Measurements from ENCODE around the gene ZMYND8. TPM values are rescaled to one million over a fixed set of nuclear protein-coding genes. Genes with fewer than 3 reads are reported as not detected.
"Not testable (repeated sequence)": the region's sequence is repeated elsewhere in the genome, so short reads cannot be mapped to it uniquely, and the experiment has no call there.

The ZMYND8 gene
- total RNA-seq, 1 donor from 2014 or later = 57.6 TPM

GRCh38 chr20:47309394-47309793, 47.1 kb downstream of the ZMYND8 start:
- H3K9me3 ChIP-seq = no peaks in the 10 kb centered on the region
- no peak for ATAC-seq
- no peaks in the 10 kb centered on the region for H3K27me3 ChIP-seq (ENCODE audit: low read depth)
- peaks cover 49% of the 10 kb centered on the region for H3K36me3 ChIP-seq
- TF ChIP-seq, protein P1, sequence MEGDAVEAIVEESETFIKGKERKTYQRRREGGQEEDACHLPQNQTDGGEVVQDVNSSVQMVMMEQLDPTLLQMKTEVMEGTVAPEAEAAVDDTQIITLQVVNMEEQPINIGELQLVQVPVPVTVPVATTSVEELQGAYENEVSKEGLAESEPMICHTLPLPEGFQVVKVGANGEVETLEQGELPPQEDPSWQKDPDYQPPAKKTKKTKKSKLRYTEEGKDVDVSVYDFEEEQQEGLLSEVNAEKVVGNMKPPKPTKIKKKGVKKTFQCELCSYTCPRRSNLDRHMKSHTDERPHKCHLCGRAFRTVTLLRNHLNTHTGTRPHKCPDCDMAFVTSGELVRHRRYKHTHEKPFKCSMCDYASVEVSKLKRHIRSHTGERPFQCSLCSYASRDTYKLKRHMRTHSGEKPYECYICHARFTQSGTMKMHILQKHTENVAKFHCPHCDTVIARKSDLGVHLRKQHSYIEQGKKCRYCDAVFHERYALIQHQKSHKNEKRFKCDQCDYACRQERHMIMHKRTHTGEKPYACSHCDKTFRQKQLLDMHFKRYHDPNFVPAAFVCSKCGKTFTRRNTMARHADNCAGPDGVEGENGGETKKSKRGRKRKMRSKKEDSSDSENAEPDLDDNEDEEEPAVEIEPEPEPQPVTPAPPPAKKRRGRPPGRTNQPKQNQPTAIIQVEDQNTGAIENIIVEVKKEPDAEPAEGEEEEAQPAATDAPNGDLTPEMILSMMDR (IDR thresholded peaks at IDR 0.05) = no peak
- intact Hi-C loops (cut with DNase I) = no loop called here
- no peak overlapping the region for H3K4me3 ChIP-seq
- H3K4me1 ChIP-seq = peaks cover 28% of the 10 kb centered on the region
- DNase-seq = no peak
- H3K27ac ChIP-seq = peak overlapping the region; percentile 51

GRCh38 chr20:47307569-47307968, 48.9 kb downstream of the ZMYND8 start:
- ATAC-seq; H3K27ac ChIP-seq; H3K4me3 ChIP-seq; intact Hi-C loops (cut with DNase I); DNase-seq; H3K27me3 ChIP-seq (ENCODE audit: low read depth); H3K9me3 ChIP-seq: not testable (repeated sequence)
- Histone ChIP-seq H3K36me3 (peaks cover 49% of the 10 kb centered on the region), H3K4me1 (peaks cover 37% of the 10 kb centered on the region)

DNA sequence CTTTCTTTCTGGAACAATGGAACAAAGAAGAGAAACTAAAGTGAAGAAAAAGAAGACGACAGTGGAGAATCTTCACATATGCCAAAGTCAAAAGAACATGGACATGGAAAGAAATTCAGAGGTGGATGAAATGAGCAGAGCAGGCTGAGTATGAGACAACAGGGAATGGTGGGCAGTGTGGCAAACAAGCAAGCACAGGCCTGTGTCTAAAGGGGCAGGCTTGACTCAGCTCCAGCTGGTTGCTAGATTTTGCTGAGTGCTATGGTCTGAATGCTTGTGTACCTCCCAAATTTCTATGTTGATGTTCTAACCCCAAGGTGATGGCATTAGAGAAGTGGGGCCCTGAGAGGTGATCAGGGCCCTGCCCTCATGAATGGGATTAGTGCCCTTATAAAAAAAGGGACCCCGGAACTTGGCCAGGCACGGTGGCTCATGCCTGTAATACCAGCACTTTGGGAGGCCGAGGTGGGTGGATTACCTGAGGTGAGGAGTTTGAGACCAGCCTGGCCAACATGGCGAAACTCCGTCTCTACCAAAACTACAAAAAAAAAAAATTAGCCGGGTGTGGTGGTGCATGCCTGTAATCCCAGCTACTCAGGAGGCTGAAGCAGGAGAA, 49.6 kb downstream of the ZMYND8 start:
- peaks cover 31% of the 10 kb centered on the region for H3K4me1 ChIP-seq
- no peaks in the 10 kb centered on the region for H3K27me3 ChIP-seq (ENCODE audit: low read depth)
- no peak overlapping the region for H3K27ac ChIP-seq
- ATAC-seq (no peak), DNase-seq (no peak)
- H3K9me3 ChIP-seq = no peaks in the 10 kb centered on the region
- TF ChIP-seq, protein P1 (IDR thresholded peaks at IDR 0.05) = no peak
- intact Hi-C loops (cut with DNase I) = no loop called here
- peaks cover 49% of the 10 kb centered on the region for H3K36me3 ChIP-seq
- no peak overlapping the region for H3K4me3 ChIP-seq

GRCh38 chr20:47306095-47306494, 50.4 kb downstream of the ZMYND8 start:
- intact Hi-C loops (cut with DNase I) = no loop called here
- no peak for DNase-seq
- H3K9me3 ChIP-seq = no peaks in the 10 kb centered on the region
- H3K36me3 ChIP-seq = peaks cover 51% of the 10 kb centered on the region
- no peak overlapping the region for H3K27ac ChIP-seq
- H3K27me3 ChIP-seq (ENCODE audit: low read depth) = no peaks in the 10 kb centered on the region
- no peak for ATAC-seq
- H3K4me3 ChIP-seq = no peak overlapping the region
- TF ChIP-seq, protein P1 (IDR thresholded peaks at IDR 0.05) = no peak
- H3K4me1 ChIP-seq = peaks cover 23% of the 10 kb centered on the region

GRCh38 chr20:47305667-47306066, 50.8 kb downstream of the ZMYND8 start:
- ATAC-seq (no peak), DNase-seq (no peak)
- intact Hi-C loops (cut with DNase I) = no loop called here
- Histone ChIP-seq H3K27ac (no peak overlapping the region), H3K36me3 (peaks cover 48% of the 10 kb centered on the region), H3K4me3 (no peak overlapping the region), H3K4me1 (peaks cover 23% of the 10 kb centered on the region), H3K27me3 (ENCODE audit: low read depth) (no peaks in the 10 kb centered on the region), H3K9me3 (no peaks in the 10 kb centered on the region)
- TF ChIP-seq, protein P1 (IDR thresholded peaks at IDR 0.05) = no peak

DNA sequence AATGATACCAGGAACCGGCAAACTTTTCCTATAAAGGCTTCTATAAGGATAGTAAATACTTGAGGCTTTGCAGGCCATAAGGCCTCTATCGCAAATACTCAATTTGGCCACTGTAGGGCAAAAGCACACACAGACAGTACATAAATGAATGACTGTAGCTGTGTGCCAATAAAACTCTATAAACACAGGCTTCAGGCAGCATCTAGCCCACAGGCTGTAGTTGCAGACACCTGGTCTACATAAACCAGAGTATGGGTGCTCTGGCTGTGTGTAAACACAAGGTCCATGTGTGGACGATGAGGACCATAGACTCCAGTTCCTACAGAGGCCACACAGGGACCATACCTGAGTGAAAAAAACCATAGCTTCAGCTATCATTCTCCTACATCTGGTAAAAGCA, 52.2 kb downstream of the ZMYND8 start:
- Histone ChIP-seq H3K4me3 (no peak overlapping the region), H3K27ac (peak overlapping the region; percentile 64), H3K9me3 (no peaks in the 10 kb centered on the region), H3K36me3 (peaks cover 40% of the 10 kb centered on the region), H3K4me1 (peaks cover 23% of the 10 kb centered on the region), H3K27me3 (ENCODE audit: low read depth) (no peaks in the 10 kb centered on the region)
- DNase-seq (no peak), ATAC-seq (peak; percentile 56 to 57)
- TF ChIP-seq, protein P1 (IDR thresholded peaks at IDR 0.05) = no peak
- intact Hi-C loops (cut with DNase I) = no loop called here
